GM20000 (cell line): ENCODE results near the gene SMS.
"Not testable (repeated sequence)": the region's sequence is repeated elsewhere in the genome, so short reads cannot be mapped to it uniquely, and the experiment has no call there.

ENCODE experiments used
- DNase-seq: peaks from one replicate; pipeline ENCODE4 v3.0.0; 2012; ENCODE audit warnings: low spot score
- TF ChIP-seq, protein P1 (sequence below): IDR thresholded peaks from 2 replicates; pipeline ENCODE4 v1.5.1; 2012; ENCODE audit warnings: mild to moderate bottlenecking, control low read depth; ENCODE audit errors: extremely low read depth, missing control alignments

Gene SMS

DNA sequence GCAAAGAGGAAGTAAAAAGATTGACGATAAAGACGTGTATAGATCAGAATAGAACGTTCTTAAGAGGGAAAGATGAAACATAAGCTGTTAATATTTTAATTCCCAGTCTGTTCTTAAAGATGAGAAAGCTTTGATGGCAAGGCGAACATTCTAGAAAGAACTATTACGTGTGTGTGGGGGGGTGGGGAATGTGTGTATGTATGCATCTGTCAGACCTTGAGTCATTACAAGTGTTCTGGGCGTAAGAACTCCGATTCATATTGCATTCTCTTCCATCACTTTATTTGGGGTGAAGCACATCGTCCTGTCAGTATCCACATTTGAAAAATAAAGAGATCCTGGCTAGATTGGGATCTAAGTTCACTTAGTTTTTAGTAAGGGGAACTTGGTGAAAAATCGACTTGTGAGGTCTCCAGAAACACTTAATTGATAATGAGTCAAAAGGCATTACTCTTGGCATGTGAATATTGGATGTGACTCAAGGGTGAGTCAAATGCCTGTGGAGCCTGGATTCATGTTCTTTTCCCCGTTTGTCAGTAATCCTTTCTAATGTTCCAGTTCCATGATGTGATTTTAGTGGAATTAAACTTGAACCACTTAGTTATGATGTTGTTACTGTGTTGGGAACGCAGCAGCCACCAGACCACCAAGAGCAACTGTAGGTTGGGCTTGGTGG is 3.1 kb downstream of the SMS start:
- TF ChIP-seq, protein P1, sequence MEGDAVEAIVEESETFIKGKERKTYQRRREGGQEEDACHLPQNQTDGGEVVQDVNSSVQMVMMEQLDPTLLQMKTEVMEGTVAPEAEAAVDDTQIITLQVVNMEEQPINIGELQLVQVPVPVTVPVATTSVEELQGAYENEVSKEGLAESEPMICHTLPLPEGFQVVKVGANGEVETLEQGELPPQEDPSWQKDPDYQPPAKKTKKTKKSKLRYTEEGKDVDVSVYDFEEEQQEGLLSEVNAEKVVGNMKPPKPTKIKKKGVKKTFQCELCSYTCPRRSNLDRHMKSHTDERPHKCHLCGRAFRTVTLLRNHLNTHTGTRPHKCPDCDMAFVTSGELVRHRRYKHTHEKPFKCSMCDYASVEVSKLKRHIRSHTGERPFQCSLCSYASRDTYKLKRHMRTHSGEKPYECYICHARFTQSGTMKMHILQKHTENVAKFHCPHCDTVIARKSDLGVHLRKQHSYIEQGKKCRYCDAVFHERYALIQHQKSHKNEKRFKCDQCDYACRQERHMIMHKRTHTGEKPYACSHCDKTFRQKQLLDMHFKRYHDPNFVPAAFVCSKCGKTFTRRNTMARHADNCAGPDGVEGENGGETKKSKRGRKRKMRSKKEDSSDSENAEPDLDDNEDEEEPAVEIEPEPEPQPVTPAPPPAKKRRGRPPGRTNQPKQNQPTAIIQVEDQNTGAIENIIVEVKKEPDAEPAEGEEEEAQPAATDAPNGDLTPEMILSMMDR: no peak
- DNase-seq: no peak

DNA sequence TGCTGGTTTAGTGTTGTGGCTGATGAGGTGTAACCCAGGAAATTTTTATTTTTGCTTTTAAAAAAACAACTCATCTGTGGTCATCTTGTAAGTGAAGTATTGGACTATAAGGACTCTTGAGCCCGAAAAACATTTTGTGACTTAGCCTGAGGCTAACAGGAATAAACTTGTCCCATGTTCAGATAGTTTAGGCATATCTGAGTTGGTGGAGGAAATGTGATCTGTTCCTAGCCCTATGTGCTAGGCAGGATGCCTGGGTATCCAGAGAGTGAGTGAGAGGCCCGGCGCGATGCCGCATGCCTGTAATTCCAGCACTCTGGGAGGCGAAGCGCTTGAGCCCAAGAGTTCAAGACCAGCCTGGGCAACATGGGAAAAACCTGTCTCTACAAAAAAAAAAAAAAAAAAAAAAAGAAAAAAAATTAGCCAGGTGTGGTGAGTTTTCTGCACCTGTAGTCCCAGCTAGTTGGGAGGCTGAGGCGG is 3.7 kb downstream of the SMS start:
- DNase-seq: no peak
- TF ChIP-seq, protein P1: no peak

DNA sequence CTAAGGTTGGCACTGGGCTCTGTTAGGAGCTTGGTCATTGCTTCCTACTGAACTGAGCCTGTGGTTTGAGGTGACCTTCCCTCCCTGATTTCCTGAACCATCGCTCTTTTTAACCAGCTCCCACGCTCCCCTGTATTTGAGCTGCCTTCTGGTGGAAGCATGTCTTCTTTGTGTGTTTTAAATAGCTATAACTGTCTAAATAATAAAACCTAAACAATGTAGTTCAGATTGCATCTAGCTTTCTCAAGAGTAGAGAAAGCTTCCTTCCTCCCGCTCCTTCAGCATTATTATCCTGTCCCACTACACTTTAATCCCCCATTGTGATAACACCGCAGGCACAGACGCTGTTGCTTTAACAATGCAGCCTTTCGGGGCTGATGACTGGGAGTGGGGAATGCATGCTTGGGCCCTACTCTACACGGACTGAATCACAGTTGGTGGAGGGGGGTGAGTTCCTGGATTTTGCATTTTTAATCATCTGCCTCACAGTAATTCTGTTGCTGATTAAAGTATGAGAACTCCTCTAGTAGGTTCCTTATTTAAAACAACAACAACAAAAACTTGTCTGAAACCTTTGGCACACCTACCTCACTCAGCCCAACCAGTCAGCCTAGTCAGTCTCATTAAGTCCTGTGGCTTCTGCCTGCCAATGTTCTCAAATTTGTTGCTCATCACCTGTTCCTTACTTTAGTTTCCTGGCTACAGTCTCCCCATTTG is 6.6 kb downstream of the SMS start:
- DNase-seq: no peak
- TF ChIP-seq, protein P1: no peak

DNA sequence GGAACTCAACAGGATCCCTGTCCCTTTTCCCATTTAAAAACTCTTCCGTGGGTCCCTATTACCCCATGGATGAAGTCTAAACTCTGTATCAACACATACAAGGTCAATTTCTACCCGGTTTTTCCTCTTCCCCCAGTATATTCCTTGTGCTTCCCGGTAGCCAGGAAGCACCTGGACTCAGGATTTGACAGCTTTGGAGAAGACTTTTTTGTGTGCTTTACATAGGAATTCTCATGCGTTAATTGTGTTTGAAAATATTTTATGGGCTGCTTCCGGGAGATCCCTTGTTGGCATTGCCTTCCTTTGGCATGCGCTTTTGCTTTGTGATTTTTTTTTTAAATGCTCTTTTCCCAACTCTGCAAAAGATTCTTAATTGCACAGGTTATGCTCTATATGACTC is 7.2 kb downstream of the SMS start:
- TF ChIP-seq, protein P1: no peak

DNA sequence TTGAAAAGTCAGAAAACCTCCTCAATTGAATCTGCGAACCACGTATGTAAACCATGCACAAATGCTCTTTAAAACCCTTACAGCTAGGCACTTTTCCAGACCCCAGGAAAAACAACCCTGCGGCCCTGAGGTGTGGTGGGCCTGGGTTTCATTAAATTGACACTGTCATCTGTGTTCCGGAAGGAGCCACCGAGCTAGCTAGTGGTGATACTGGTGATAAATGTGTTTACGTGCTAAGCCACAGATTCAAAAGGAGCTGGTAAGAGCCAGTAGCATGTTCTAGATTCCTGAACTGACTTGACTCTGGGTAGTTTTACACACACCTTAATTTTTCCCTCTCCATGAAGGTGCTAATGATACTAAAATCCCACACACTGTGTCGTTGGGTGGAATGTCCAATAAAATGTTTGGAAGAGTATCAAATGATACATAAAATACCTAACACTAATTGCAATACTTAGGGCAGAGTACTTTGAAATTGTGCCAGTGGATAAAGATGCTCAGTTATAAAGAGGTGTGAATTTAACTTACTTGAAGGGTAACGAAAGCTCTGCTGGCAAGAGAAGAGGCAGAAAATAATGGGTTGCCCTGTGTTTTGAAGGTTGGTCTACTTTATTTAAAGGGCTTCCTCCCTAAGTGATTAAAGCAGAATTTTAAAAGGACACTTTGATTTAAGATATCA is 8.5 kb downstream of the SMS start:
- TF ChIP-seq, protein P1: no peak

More for the DNA sequence above, 7.2 kb downstream of the SMS start:
- no peak for DNase-seq

DNA sequence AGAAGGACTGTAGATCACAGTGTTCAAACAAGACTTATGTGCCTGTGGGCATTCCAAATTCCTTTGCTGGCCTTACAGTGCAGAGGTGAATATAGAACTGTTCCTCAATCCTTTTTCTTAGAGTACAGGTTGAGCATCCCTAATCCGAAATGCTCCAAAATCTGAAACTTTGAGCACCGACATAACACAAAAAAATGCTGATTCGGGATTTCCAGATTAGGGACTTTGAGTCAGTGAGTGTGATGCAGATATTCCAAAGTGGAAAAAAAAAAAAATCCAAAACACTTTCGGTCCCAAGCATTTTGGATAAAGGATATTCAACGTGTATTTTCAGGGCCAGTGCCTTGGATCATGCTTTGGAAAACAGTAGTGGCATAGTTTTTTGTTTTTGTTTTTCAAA is 9.2 kb downstream of the SMS start:
- TF ChIP-seq, protein P1: no peak
- DNase-seq: no peak

More for the DNA sequence above, 8.5 kb downstream of the SMS start:
- no peak for DNase-seq

DNA sequence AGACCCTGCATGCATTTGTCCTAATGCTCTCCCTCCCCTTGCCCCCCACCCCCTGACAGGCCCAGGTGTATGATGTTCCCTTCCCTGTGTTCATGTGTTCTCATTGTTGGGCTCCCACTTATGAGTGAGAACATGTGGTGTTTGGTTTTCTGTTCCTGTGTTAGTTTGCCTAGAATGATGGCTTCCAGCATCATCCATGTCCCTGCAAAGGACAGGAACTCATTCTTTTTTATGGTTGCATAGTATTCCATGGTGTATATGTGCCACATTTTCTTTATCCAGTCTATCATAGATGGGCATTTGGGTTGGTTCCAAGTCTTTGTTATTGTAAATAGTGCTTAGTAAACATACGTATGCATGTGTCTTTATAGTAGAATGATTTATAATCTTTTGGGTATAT is 10.0 kb downstream of the SMS start:
- DNase-seq: not testable (repeated sequence)
